SIG-M5 (cell line): ENCODE results near the gene NHLH1.
"Not testable (repeated sequence)": the region's sequence is repeated elsewhere in the genome, so short reads cannot be mapped to it uniquely, and the experiment has no call there.

Experiments used
- DNase-seq: peaks from one replicate; lab custom pipeline; 2025; lab: John Stamatoyannopoulos, UW

The NHLH1 gene

GRCh38 chr1:160384812-160385211, 17.9 kb downstream of the NHLH1 start:
- DNase-seq: not testable (repeated sequence)

DNA sequence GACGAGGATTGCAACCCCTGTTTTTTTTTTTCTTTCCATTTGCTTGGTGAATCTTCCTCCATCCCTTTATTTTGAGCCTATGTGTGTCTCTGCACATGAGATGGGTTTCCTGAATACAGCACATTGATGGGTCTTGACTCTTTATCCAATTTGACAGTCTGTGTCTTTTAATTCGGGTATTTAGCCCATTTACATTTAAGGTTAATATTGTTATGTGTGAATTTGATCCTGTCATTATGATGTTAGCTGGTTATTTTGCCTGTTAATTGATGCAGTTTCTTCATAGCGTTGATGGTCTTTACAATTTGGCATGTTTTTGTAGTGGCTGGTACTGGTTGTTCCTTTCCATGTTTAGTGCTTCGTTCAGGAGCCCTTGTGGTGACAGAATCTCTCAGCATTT, 21.5 kb downstream of the NHLH1 start:
- DNase-seq: not testable (repeated sequence)

- no peak for DNase-seq
Observed at GRCh38 chr1:160394673-160395072, 27.8 kb downstream of the NHLH1 start.

DNA sequence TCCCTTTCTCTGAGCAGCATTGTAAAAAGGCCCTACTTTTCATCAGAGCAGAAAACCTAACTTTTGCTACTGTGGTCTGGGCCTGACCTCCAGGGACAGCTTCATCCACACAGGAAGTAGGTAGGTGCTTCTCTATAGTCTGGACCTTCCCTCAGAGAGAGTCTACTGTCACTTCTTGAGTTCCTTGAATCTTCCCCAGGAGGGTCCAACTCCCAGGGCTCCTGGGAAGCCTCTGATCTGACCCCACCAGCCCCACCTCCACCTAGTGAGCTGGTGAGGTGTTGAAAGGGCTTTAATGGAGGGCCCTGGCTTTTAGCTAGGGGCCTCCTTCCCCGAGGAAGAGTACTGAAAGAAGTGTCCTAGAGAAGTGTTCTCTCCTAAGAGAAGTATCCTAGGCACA, 30.8 kb downstream of the NHLH1 start:
- no peak for DNase-seq

GRCh38 chr1:160398823-160399222, 32.0 kb downstream of the NHLH1 start:
- DNase-seq: no peak

DNA sequence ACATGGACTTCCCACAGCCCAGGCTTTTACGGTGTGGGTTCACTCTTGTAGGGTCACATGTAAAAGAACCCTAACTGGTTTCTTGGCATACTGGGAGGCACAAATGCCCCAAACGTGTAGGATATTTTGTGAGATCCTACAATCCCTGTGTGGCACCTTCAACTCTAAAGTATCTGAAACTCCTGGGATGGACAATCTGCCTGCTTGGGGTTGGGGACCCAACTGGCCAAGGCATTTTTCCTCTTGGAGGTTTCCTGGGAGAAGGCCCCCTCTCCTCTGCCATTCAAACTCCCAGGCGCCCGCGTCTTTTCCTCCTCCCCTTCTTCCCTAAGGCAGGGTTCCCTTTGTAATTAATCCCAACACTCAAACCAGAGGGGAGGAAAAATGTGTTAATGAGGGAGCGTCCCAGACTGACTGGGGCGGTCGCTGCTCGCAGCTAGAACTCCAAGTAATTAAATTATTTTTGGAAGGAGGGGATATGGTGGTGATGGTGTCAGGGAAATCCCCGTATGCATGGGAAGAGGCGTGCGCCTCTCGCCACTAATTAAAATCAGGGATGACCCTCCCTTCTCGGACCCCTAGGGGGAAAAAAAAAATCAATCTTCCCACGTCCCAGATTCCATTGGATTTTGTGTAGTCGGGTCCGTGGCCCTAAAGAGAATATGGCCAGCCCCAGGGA, 32.8 kb downstream of the NHLH1 start:
- no peak for DNase-seq

GRCh38 chr1:160400223-160400645, 33.4 kb downstream of the NHLH1 start, which contains the start of gene VANGL2:
Gene VANGL2, plus strand, starts transcription at chr1:160400564. Its CDS starts 15,274 bp downstream, at chr1:160415838.
- no peak for DNase-seq

- no peak for DNase-seq
Observed at GRCh38 chr1:160400646-160401486, 34.0 kb downstream of the NHLH1 start.

- no peak for DNase-seq
Observed at GRCh38 chr1:160401487-160401805, 34.6 kb downstream of the NHLH1 start.

- no peak for DNase-seq
Observed at GRCh38 chr1:160402001-160402795, 35.3 kb downstream of the NHLH1 start.

GRCh38 chr1:160403244-160403643, 36.4 kb downstream of the NHLH1 start:
- no peak for DNase-seq

DNA sequence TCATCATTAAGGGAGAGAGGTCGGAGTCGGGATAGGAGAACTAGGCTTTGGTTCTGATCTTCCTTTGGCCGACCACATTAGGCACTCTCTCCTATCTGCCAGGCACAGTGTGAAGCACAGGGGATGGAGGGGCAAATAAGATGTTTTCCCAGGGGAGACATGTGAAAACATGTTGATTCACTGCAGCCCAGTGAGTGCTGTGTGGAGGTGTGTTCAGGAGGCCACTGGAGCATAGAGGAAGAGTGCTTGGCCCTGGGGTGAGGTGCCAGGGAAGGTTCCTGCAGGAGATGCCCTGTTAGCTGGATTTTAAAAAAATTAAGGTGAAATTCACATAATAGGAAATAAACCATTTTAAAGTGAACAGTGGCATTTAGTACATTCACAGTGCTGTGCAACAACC, 37.2 kb downstream of the NHLH1 start:
- no peak for DNase-seq

DNA sequence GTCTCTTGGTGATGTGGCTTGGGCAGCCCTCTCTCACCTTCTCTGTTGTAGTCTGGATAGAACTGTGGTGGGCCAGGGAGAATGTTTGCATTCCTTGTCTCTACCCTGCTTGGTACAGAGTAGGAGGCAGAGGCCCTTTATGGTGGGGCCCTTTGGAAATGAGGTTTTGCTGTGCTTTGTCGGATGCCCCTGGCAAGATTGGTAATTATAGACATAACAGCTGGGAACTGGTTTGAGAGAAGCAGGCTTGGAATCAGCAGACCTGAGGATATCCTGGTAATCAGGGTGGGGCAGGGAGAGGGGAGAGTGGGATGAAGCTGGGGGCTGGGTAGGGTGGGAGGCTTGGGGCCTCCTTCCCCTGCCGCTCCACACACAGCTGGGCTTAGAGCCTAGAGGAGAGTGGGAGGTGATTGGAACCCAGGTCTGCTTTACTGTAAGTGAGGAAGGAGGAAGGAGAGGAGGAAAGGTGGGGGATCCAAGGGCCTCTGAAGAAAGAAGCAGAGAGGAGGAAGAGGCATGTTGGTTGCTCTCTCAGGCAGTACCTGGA, 38.5 kb downstream of the NHLH1 start:
- DNase-seq: no peak

GRCh38 chr1:160406131-160406968, 39.5 kb downstream of the NHLH1 start:
- DNase-seq: no peak

- no peak for DNase-seq
Observed at GRCh38 chr1:160407839-160408801, 41.2 kb downstream of the NHLH1 start.

GRCh38 chr1:160408864-160409263, 42.0 kb downstream of the NHLH1 start:
- DNase-seq: no peak

- DNase-seq: no peak
Observed at GRCh38 chr1:160409486-160409885, 42.6 kb downstream of the NHLH1 start.

GRCh38 chr1:160410406-160411005, 43.6 kb downstream of the NHLH1 start:
- no peak for DNase-seq

DNA sequence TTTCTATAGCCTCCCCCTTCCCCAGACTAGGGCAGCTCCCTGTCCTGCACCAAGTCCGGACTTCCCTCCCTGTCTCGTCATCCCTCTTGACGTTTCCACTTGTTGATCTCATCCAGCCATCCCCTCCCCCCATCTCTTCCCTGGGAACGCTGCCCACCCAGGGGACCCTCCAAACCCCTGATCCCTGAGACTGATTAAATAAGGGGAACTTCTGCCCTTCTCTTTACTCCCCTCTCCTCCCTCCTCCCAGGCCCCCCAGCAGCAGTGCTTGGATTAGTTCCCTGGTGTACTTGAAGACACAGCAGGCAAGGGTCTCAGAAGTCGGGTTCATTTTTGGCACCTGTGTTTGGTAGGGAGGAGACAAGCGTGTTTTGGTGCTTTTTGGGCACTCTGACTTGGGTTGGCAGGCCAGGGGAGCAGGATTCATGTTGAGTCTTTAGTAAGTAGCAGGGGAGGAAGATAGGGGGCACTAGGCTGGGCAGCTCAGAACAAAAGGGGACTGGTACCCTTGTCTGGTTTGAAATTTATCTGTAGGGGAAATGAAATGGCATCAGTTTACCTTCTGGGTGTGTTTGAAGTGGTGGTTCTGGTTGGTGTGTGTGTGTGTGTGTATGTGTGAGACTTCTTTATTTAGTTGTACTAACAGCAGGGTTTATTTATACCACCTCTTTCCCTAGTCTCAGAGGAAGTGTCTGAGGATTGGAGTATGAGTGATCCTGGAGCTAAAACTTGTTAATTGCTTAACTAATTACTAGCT, 44.6 kb downstream of the NHLH1 start:
- no peak for DNase-seq
